Fibroblast of the conjunctiva (primary cell): ENCODE data around the gene GIMAP2.

Experiments
- DNase-seq: peaks from one replicate; pipeline ENCODE4 v3.0.0-alpha.2; 2010; ENCODE audit warnings: low read depth

Gene GIMAP2

GRCh38 chr7:150733482-150734095, 48.1 kb downstream of the GIMAP2 start:
- no peak for DNase-seq

GRCh38 chr7:150734254-150734653, 48.7 kb downstream of the GIMAP2 start:
- DNase-seq, result no peak

- DNase-seq, result no peak
Measured at GRCh38 chr7:150735596-150736358, 50.3 kb downstream of the GIMAP2 start.

- no peak for DNase-seq
Measured at GRCh38 chr7:150736864-150737263, 51.4 kb downstream of the GIMAP2 start.

- no peak for DNase-seq
Measured at GRCh38 chr7:150737265-150738055, 52.0 kb downstream of the GIMAP2 start, which contains the start of gene GIMAP5. Gene GIMAP5, plus strand, starts transcription at chr7:150737418. Its CDS starts 3,467 bp downstream, at chr7:150740885.

- DNase-seq, result no peak
Measured at GRCh38 chr7:150738092-150738491, 52.6 kb downstream of the GIMAP2 start.

- no peak for DNase-seq
Measured at GRCh38 chr7:150738591-150739001, 53.1 kb downstream of the GIMAP2 start.

GRCh38 chr7:150739033-150739432, 53.5 kb downstream of the GIMAP2 start:
- DNase-seq, result no peak

GRCh38 chr7:150740053-150740452, 54.5 kb downstream of the GIMAP2 start:
- no peak for DNase-seq

GRCh38 chr7:150742286-150742968, 56.9 kb downstream of the GIMAP2 start:
- DNase-seq, result no peak
